H1 (cell line): Measurements from ENCODE around the gene PIK3R1. TPM values are rescaled to one million over a fixed set of nuclear protein-coding genes. Genes with fewer than 3 reads are reported as not detected.

Experiments used
- CTCF ChIA-PET: fragments of 300-600 bp; sonication (Branson Sonifier 250); formaldehyde crosslinking; loops from one replicate; lab custom pipeline; 2021; ENCODE audit not compliant: partially characterized antibody; lab: Charles Lee
- POLR2A ChIA-PET: fragments of 300-600 bp; sonication (Branson Sonifier 250); formaldehyde crosslinking; loops from one replicate; lab custom pipeline; 2021; ENCODE audit warnings: inconsistent platforms; ENCODE audit not compliant: partially characterized antibody; lab: Charles Lee
- DNase-seq, 2 experiments: peaks; one replicate each; pipeline versions ENCODE4 v3.0.0 to v3.0.0-alpha.2; 2010 to 2022; ENCODE audit warnings: low spot score in 2 of 2, low read depth in 1 of 2, mixed read lengths in 1 of 2
- FAIRE-seq: peaks from 2 replicates; lab custom pipeline; 2011; peaks lifted over from hg19 to GRCh38; lab: Jason Lieb, UNC
- H2AFZ ChIP-seq: 2 replicates; pipeline ENCODE4 v1.8.1; 2012; ENCODE audit warnings: low read length, inconsistent platforms
- H2AK5ac ChIP-seq: 2 replicates; pipeline ENCODE4 v1.6.1; 2013; ENCODE audit warnings: low read depth, low read length
- H2BK120ac ChIP-seq: replicated peaks from 2 replicates; pipeline ENCODE3; 2013; ENCODE audit warnings: low read depth, low read length, inconsistent platforms
- H2BK12ac ChIP-seq: 2 replicates; pipeline ENCODE4 v1.6.1; 2013; ENCODE audit warnings: low read depth, low read length
- H2BK15ac ChIP-seq: 2 replicates; pipeline ENCODE4 v1.6.1; 2013; ENCODE audit warnings: low read length
- H2BK20ac ChIP-seq: 2 replicates; pipeline ENCODE4 v1.6.1; 2013; ENCODE audit warnings: low read length
- H2BK5ac ChIP-seq: 2 replicates; pipeline ENCODE4 v1.6.1; 2013; ENCODE audit warnings: low read depth, low read length
- H3K14ac ChIP-seq: 2 replicates; pipeline ENCODE4 v1.6.1; 2013; ENCODE audit warnings: inconsistent platforms; ENCODE audit not compliant: insufficient read length
- H3K18ac ChIP-seq: 2 replicates; pipeline ENCODE4 v1.6.1; 2013; ENCODE audit warnings: low read length; ENCODE audit errors: extremely low read depth
- H3K23ac ChIP-seq: 2 replicates; pipeline ENCODE4 v1.6.1; 2013; ENCODE audit warnings: inconsistent platforms; ENCODE audit not compliant: insufficient read length
- H3K23me2 ChIP-seq: 2 replicates; pipeline ENCODE4 v1.6.1; 2013; ENCODE audit warnings: low read depth, low read length
- H3K27ac ChIP-seq: 2 replicates; pipeline ENCODE4 v1.6.1; 2011; ENCODE audit warnings: low read depth, low read length, inconsistent platforms
- H3K27me3 ChIP-seq, 4 experiments: replicated peaks in 1 of 4; 1 replicate in 1 of 4; 2 replicates in 3 of 4; pipeline versions ENCODE4 v1.6.1 to v1.8.1; 2011 to 2013; ENCODE audit warnings: low read length in 3 of 4, mild to moderate bottlenecking in 3 of 4, inconsistent platforms in 2 of 4, mixed read lengths in 2 of 4, moderate library complexity in 1 of 4; ENCODE audit not compliant: control insufficient read depth in 3 of 4, insufficient read depth in 3 of 4; ENCODE audit errors: extremely low read depth in 1 of 4
- H3K36me3 ChIP-seq, 4 experiments: 2 replicates each; pipeline versions ENCODE4 v1.6.1 to v1.8.1; 2011 to 2013; ENCODE audit warnings: mild to moderate bottlenecking in 4 of 4, low read length in 3 of 4, moderate library complexity in 2 of 4, control low read depth in 1 of 4, inconsistent platforms in 1 of 4; ENCODE audit not compliant: insufficient read depth in 4 of 4, control insufficient read depth in 2 of 4
- H3K4ac ChIP-seq: replicated peaks from 2 replicates; pipeline ENCODE3; 2013; ENCODE audit warnings: low read length, low read depth, mixed read lengths, inconsistent platforms; ENCODE audit not compliant: insufficient read length
- H3K4me1 ChIP-seq, 4 experiments: replicated peaks in 1 of 4; 1 replicate in 1 of 4; 2 replicates in 3 of 4; pipeline versions ENCODE4 v1.6.1 to v1.8.1; 2011 to 2013; ENCODE audit warnings: low read length in 3 of 4, inconsistent platforms in 2 of 4, mixed read lengths in 1 of 4; ENCODE audit not compliant: insufficient read depth in 4 of 4, control insufficient read depth in 3 of 4
- H3K4me2 ChIP-seq, 2 experiments: 2 replicates each; pipeline versions ENCODE4 v1.6.1 to v1.8.1; 2011 to 2013; ENCODE audit warnings: low read depth in 2 of 2, low read length in 2 of 2, control low read depth in 1 of 2, inconsistent platforms in 1 of 2, mild to moderate bottlenecking in 1 of 2; ENCODE audit not compliant: insufficient read depth in 1 of 2
- H3K4me3 ChIP-seq, 4 experiments: fragments of 200-600, 300-600 bp in 1 of 4; sonication (generic), shearing (Covaris generic), sonication (Bioruptor Twin) in 1 of 4; 2 replicates each; pipeline versions ENCODE4 v1.5.1 to v1.8.1; 2011 to 2016; ENCODE audit warnings: low read length in 4 of 4, low read depth in 3 of 4, control low read depth in 2 of 4, inconsistent platforms in 2 of 4, mild to moderate bottlenecking in 2 of 4, mixed read lengths in 1 of 4, moderate library complexity in 1 of 4; ENCODE audit not compliant: insufficient read depth in 2 of 4; ENCODE audit errors: extremely low read depth in 1 of 4
- H3K56ac ChIP-seq: replicated peaks from 2 replicates; pipeline ENCODE3; 2013; ENCODE audit warnings: low read depth, mild to moderate bottlenecking, mixed read lengths, low read length, inconsistent platforms; ENCODE audit not compliant: insufficient read length
- H3K79me1 ChIP-seq: 2 replicates; pipeline ENCODE4 v1.6.1; 2013; ENCODE audit warnings: low read depth, low read length, control low read depth
- H3K79me2 ChIP-seq, 2 experiments: 2 replicates each; pipeline versions ENCODE4 v1.6.1 to v1.8.1; 2012 to 2013; ENCODE audit warnings: low read length in 2 of 2, mild to moderate bottlenecking in 2 of 2, inconsistent platforms in 1 of 2; ENCODE audit not compliant: insufficient read depth in 2 of 2, control insufficient read depth in 1 of 2
- H3K9ac ChIP-seq, 4 experiments: replicated peaks in 1 of 4; 1 replicate in 1 of 4; 2 replicates in 3 of 4; pipeline versions ENCODE4 v1.6.1 to v1.8.1; 2011 to 2013; ENCODE audit warnings: low read depth in 3 of 4, low read length in 3 of 4, control low read depth in 2 of 4, mild to moderate bottlenecking in 2 of 4, moderate library complexity in 2 of 4, inconsistent platforms in 1 of 4; ENCODE audit errors: extremely low read depth in 1 of 4
- H3K9me3 ChIP-seq, 2 experiments: 2 replicates each; pipeline versions ENCODE4 v1.6.1 to v1.8.1; 2012 to 2013; ENCODE audit warnings: mild to moderate bottlenecking in 2 of 2, moderate library complexity in 2 of 2, control low read depth in 1 of 2, inconsistent platforms in 1 of 2, low read depth in 1 of 2, low read length in 1 of 2, mixed read lengths in 1 of 2; ENCODE audit not compliant: insufficient read depth in 2 of 2
- H4K20me1 ChIP-seq, 2 experiments: replicated peaks in 1 of 2; 2 replicates each; pipeline versions ENCODE3 to v1.8.1; 2011 to 2013; ENCODE audit warnings: inconsistent platforms in 2 of 2, low read length in 2 of 2, mild to moderate bottlenecking in 1 of 2; ENCODE audit not compliant: insufficient read depth in 2 of 2, control insufficient read depth in 1 of 2
- H4K5ac ChIP-seq: 2 replicates; pipeline ENCODE4 v1.6.1; 2013; ENCODE audit warnings: low read length, low read depth, mixed read lengths, inconsistent platforms; ENCODE audit not compliant: insufficient read length
- H4K8ac ChIP-seq: 2 replicates; pipeline ENCODE4 v1.8.0; 2013; ENCODE audit warnings: mild to moderate bottlenecking, moderate library complexity, low read length, inconsistent platforms; ENCODE audit not compliant: insufficient read depth; ENCODE audit errors: extremely low read depth
- H4K91ac ChIP-seq: replicated peaks from 2 replicates; pipeline ENCODE3; 2013; ENCODE audit warnings: low read length, mixed read lengths, inconsistent platforms; ENCODE audit not compliant: insufficient read length
- CBX8 ChIP-seq: fragments of 300-800, 300-1000 bp; sonication (generic); IDR thresholded peaks from 2 replicates; pipeline ENCODE4 v1.7.1; 2016; ENCODE audit warnings: low read depth, low read length, borderline replicate concordance
- EGR1 ChIP-seq: IDR thresholded peaks from 2 replicates; pipeline ENCODE4 v1.6.1; 2011; ENCODE audit warnings: low read depth, low read length, borderline replicate concordance
- EZH2 ChIP-seq: fragments of 200-600 bp; sonication (generic); IDR thresholded peaks from 2 replicates; pipeline ENCODE4 v1.7.1; 2012; ENCODE audit warnings: low read depth, mild to moderate bottlenecking, moderate library complexity, low read length, inconsistent platforms; ENCODE audit not compliant: severe bottlenecking
- GTF2F1 ChIP-seq: IDR thresholded peaks from 2 replicates; pipeline ENCODE4 v1.6.1; 2012; ENCODE audit warnings: low read depth, low read length, improper control_type of control experiment, borderline replicate concordance
- MAFK ChIP-seq: IDR thresholded peaks from 2 replicates; pipeline ENCODE4 v1.6.1; 2012; ENCODE audit warnings: low read depth, mild to moderate bottlenecking, improper control_type of control experiment, low read length
- MAX ChIP-seq: IDR thresholded peaks from 2 replicates; pipeline ENCODE4 v1.6.1; 2012; ENCODE audit warnings: inconsistent platforms
- RFX5 ChIP-seq: IDR thresholded peaks from 2 replicates; pipeline ENCODE4 v1.6.1; 2011; ENCODE audit warnings: low read depth, low read length, improper control_type of control experiment, borderline replicate concordance
- RNF2 ChIP-seq: fragments of 200-900, 300-1000 bp; sonication (generic); IDR thresholded peaks from 2 replicates; pipeline ENCODE4 v1.7.1; 2016; ENCODE audit warnings: borderline replicate concordance, low read depth, mild to moderate bottlenecking, antibody characterized with exemption, low read length; ENCODE audit not compliant: poor library complexity, severe bottlenecking; ENCODE audit errors: missing control alignments
- SIX5 ChIP-seq: IDR thresholded peaks from 2 replicates; pipeline ENCODE4 v1.6.1; 2011; ENCODE audit warnings: mild to moderate bottlenecking, low read depth, low read length
- SUZ12 ChIP-seq: fragments of 200-600 bp; sonication (generic); IDR thresholded peaks from 2 replicates; pipeline ENCODE4 v1.6.1; 2012; ENCODE audit warnings: mild to moderate bottlenecking, inconsistent platforms, low read length, moderate library complexity, mixed read lengths
- TBP ChIP-seq: IDR thresholded peaks from 2 replicates; pipeline ENCODE4 v1.6.1; 2011; ENCODE audit warnings: low read depth, low read length, improper control_type of control experiment
- TCF12 ChIP-seq: IDR thresholded peaks from 2 replicates; pipeline ENCODE4 v1.6.1; 2011; ENCODE audit warnings: low read depth, mild to moderate bottlenecking, low read length
- TEAD4 ChIP-seq: IDR thresholded peaks from 2 replicates; pipeline ENCODE4 v1.6.1; 2012; ENCODE audit warnings: low read depth, low read length, inconsistent platforms, mixed read lengths
- YY1 ChIP-seq: IDR thresholded peaks from 2 replicates; pipeline ENCODE4 v1.6.1; 2011; ENCODE audit warnings: low read depth, mild to moderate bottlenecking, low read length
- WGBS, 2 experiments: shearing (Covaris generic) in 1 of 2; methylation state at CpG; one replicate each; pipeline versions ENCODE4 v1.1.6 to v1.1.7; 2013 to 2015; ENCODE audit warnings: low lambda C conversion rate in 2 of 2, mixed read lengths in 2 of 2, inconsistent platforms in 1 of 2, low coverage in 1 of 2, missing lambda C conversion rate in 1 of 2; ENCODE audit not compliant: insufficient replicate concordance in 2 of 2, insufficient coverage in 1 of 2, insufficient read length in 1 of 2; ENCODE audit errors: extremely low coverage in 1 of 2, missing lambda C conversion rate in 1 of 2; 5-methylcytosine and 5-hydroxymethylcytosine counted together
- polyA plus RNA-seq, 7 experiments: library from polyadenylated mRNA; depleted of rRNA in 3 of 7; stranded (reverse) in 5 of 7; unstranded in 2 of 7; fragments of >200 nt in 5 of 7; fragments of 200-250 nt in 2 of 7; gene quantifications; 1 replicate in 5 of 7; 2 replicates in 1 of 7; 4 replicates in 1 of 7; pipeline versions ENCODE4 v1.2.1 to v1.2.3, GENCODE V29; 2011 to 2013; ENCODE audit warnings: missing spikeins in 2 of 7, mixed read lengths in 2 of 7
- total RNA-seq: library from RNA; stranded (reverse); fragmentation: NEBNext Ultra II Directional; extraction: Animal tissue kit (Norgen Biotek cat#: 25700); gene quantifications from 2 replicates; pipeline ENCODE4 v1.2.1, GENCODE V29; 2021

The PIK3R1 gene
- total and polyA plus RNA-seq, 2 of the 8 experiments (the other 6 are each of a cell fraction or from before 2014, with no cell fraction given) = 2.3 to 13.7 TPM

- CTCF ChIA-PET = interaction anchor here (1.1 to 1.4 kb wide), 2 partner anchors 10 to 99 kb away, joined by 3 to 6 read pairs; no protein-coding TSS in a partner anchor
- Histone ChIP-seq H3K27ac (no peak overlapping the region), H2AK5ac (no peak overlapping the region), H3K9ac (no peak overlapping the region), H3K27me3 (no peaks in the 10 kb centered on the region), H3K56ac (no peak overlapping the region), H3K9me3 (no peaks in the 10 kb centered on the region; a peak in 1 of 4 replicates), H3K23ac (no peak overlapping the region), H3K79me2 (no peaks in the 10 kb centered on the region), H2AFZ (no peak overlapping the region), H3K18ac (no peak overlapping the region), H3K4me2 (no peak overlapping the region), H2BK15ac (no peak overlapping the region), H4K91ac (no peak overlapping the region), H3K4ac (no peak overlapping the region), H2BK120ac (no peak overlapping the region), H4K8ac (no peak overlapping the region), H3K4me1 (peaks cover 0 to 2% (median 0%) of the 10 kb centered on the region in 4 experiments; a peak in 1 of 7 replicates), H3K4me3 (no peak overlapping the region), H2BK12ac (no peak overlapping the region), H3K14ac (no peak overlapping the region), H3K79me1 (no peaks in the 10 kb centered on the region), H2BK20ac (no peak overlapping the region), H2BK5ac (no peak overlapping the region), H4K20me1 (no peaks in the 10 kb centered on the region), H3K36me3 (no peaks in the 10 kb centered on the region), H4K5ac (no peak overlapping the region), H3K23me2 (no peaks in the 10 kb centered on the region)
- POLR2A ChIA-PET = no interaction called here
- DNase-seq = no peak
- FAIRE-seq = no peak
- 93% methylated on average over 2 of the region's 2 CpGs; no CpG with 5 or more reads in 1 of the 2 experiments for WGBS, 2 experiments
- TF ChIP-seq TEAD4 = no peak
- TF ChIP-seq GTF2F1 = no peak
- TF ChIP-seq RNF2 = no peak
- no peak for TF ChIP-seq YY1
- no peak for TF ChIP-seq RFX5
- no peak for TF ChIP-seq MAFK
- no peak for TF ChIP-seq SUZ12
- no peak for TF ChIP-seq EGR1
- no peak for TF ChIP-seq TCF12
- TF ChIP-seq SIX5 = no peak
- TF ChIP-seq MAX = no peak
- no peak for TF ChIP-seq EZH2
- TF ChIP-seq CBX8 = no peak
- no peak for TF ChIP-seq TBP
These were observed 27.7 kb downstream of the PIK3R1 start for GRCh38 chr5:68243251-68243650.
